ENCODE data around the gene ENDOU.

GRCh38 chr12:47717046-47717442, 8.2 kb downstream of the ENDOU start:
- no peak for TF ChIP-seq CTCF (IDR thresholded peaks at IDR 0.05)
- TF ChIP-seq POLR2A (IDR thresholded peaks at IDR 0.05) = no peak
- no peak for TF ChIP-seq POLR2AphosphoS5 (IDR thresholded peaks at IDR 0.05)
